Loucy (cell line): ENCODE data around the gene RBM10.

Source experiments
- H2AFZ ChIP-seq: fragments of 200-600 bp; sonication (generic); 2 replicates; pipeline ENCODE4 v1.6.0; 2016; ENCODE audit warnings: antibody characterized with exemption, mild to moderate bottlenecking, low read length, moderate library complexity
- H3F3A ChIP-seq: fragments of 200-600 bp; 2 replicates; pipeline ENCODE4 v1.6.0; 2016; ENCODE audit warnings: antibody characterized with exemption, low read depth, mild to moderate bottlenecking
- H3K27me3 ChIP-seq: fragments of 200-600 bp; sonication (generic); 2 replicates; pipeline ENCODE4 v1.6.1; 2014; ENCODE audit warnings: low read length, mild to moderate bottlenecking; ENCODE audit not compliant: insufficient read depth, poor library complexity, severe bottlenecking
- H3K36me3 ChIP-seq: fragments of 200-600 bp; sonication (generic); 2 replicates; pipeline ENCODE4 v1.6.1; 2016; ENCODE audit warnings: low read length; ENCODE audit not compliant: insufficient read depth
- H3K4me1 ChIP-seq: fragments of 200-600 bp; sonication (generic); 2 replicates; pipeline ENCODE4 v1.5.1; 2014; ENCODE audit warnings: low read length, mild to moderate bottlenecking; ENCODE audit not compliant: insufficient read depth, poor library complexity, severe bottlenecking
- H3K4me2 ChIP-seq: fragments of 200-600 bp; sonication (generic); 2 replicates; pipeline ENCODE4 v1.6.0; 2014; ENCODE audit warnings: antibody characterized with exemption, low read length, low read depth, mild to moderate bottlenecking; ENCODE audit not compliant: poor library complexity, severe bottlenecking
- H3K4me3 ChIP-seq: fragments of 200-600 bp; sonication (generic); 2 replicates; pipeline ENCODE4 v1.5.1; 2014; ENCODE audit warnings: low read length, mild to moderate bottlenecking, mixed read lengths; ENCODE audit not compliant: poor library complexity, severe bottlenecking
- H3K79me2 ChIP-seq: fragments of 200-600 bp; sonication (generic); 2 replicates; pipeline ENCODE4 v1.6.1; 2014; ENCODE audit warnings: low read length; ENCODE audit not compliant: insufficient read depth
- H3K9ac ChIP-seq: fragments of 200-600 bp; sonication (generic); 2 replicates; pipeline ENCODE4 v1.6.0; 2014; ENCODE audit warnings: mild to moderate bottlenecking, low read depth, low read length, moderate library complexity; ENCODE audit not compliant: poor library complexity, severe bottlenecking
- H3K9me2 ChIP-seq: fragments of 200-600 bp; sonication (generic); replicated peaks from 2 replicates; pipeline ENCODE4 v1.6.1; 2016; ENCODE audit warnings: low read depth, low read length, mixed read lengths
- H3K9me3 ChIP-seq: fragments of 200-600 bp; sonication (generic); 2 replicates; pipeline ENCODE4 v1.6.1; 2014; ENCODE audit warnings: mild to moderate bottlenecking, antibody characterized with exemption, low read length, low read depth; ENCODE audit not compliant: insufficient read depth
- H4K20me1 ChIP-seq: fragments of 200-600 bp; sonication (generic); 2 replicates; pipeline ENCODE4 v1.6.0; 2014; ENCODE audit warnings: antibody characterized with exemption, low read length, mild to moderate bottlenecking; ENCODE audit not compliant: insufficient read depth, poor library complexity, severe bottlenecking
- CTCF ChIP-seq: fragments of 200-600 bp; sonication (generic); conservative IDR thresholded peaks from 2 replicates; pipeline ENCODE4 v1.5.1; 2014; ENCODE audit warnings: mild to moderate bottlenecking, antibody characterized with exemption, low read length
- EZH2phosphoT487 ChIP-seq: fragments of 200-600 bp; IDR thresholded peaks from 2 replicates; pipeline ENCODE4 v1.6.1; 2018; ENCODE audit warnings: antibody characterized with exemption, mild to moderate bottlenecking, moderate library complexity, borderline replicate concordance

The RBM10 gene

GRCh38 chrX:47232197-47232802 lies 87.3 kb downstream of the RBM10 start:
- peak overlapping the region; percentile 71 for H2AFZ ChIP-seq
- H3K4me1 ChIP-seq = peaks cover 18% of the 10 kb centered on the region
- no peak for TF ChIP-seq EZH2phosphoT487
- TF ChIP-seq CTCF = no peak
- no peaks in the 10 kb centered on the region for H3F3A ChIP-seq
- H4K20me1 ChIP-seq = peaks cover 29% of the 10 kb centered on the region
- peaks cover 46% of the 10 kb centered on the region for H3K79me2 ChIP-seq
- peak overlapping the region; percentile 84 for H3K4me2 ChIP-seq
- peak overlapping the region; percentile 87 for H3K9ac ChIP-seq
- peaks cover 12% of the 10 kb centered on the region; the same call in 1 of the 2 replicates for H3K36me3 ChIP-seq
- no peaks in the 10 kb centered on the region for H3K9me3 ChIP-seq
- H3K4me3 ChIP-seq = peak overlapping the region; percentile 83
- no peaks in the 10 kb centered on the region for H3K27me3 ChIP-seq
- no peaks in the 10 kb centered on the region for H3K9me2 ChIP-seq

- Histone ChIP-seq H3K9me3 (no peaks in the 10 kb centered on the region), H3K9ac (peak within 1 kb of the TSS; percentile 87), H4K20me1 (peaks cover 32% of the 10 kb centered on the region), H3K79me2 (peaks cover 52% of the 10 kb centered on the region), H3K36me3 (peaks cover 11% of the 10 kb centered on the region; the same call in 1 of the 2 replicates), H2AFZ (peak within 1 kb of the TSS; percentile 77), H3K4me3 (peak within 1 kb of the TSS; percentile 83), H3K9me2 (no peaks in the 10 kb centered on the region), H3K4me2 (peak within 1 kb of the TSS; percentile 84), H3F3A (no peaks in the 10 kb centered on the region), H3K4me1 (peaks cover 18% of the 10 kb centered on the region), H3K27me3 (no peaks in the 10 kb centered on the region)
- no peak for TF ChIP-seq CTCF
- no peak for TF ChIP-seq EZH2phosphoT487
Measured at GRCh38 chrX:47232803-47233332, 87.8 kb downstream of the RBM10 start, which contains the start of gene USP11. Gene USP11 (plus strand): TSS chrX:47233009. CDS start chrX:47233044, 35 bp downstream.

GRCh38 chrX:47233333-47234113 lies 88.5 kb downstream of the RBM10 start:
- Histone ChIP-seq H3K27me3 (no peaks in the 10 kb centered on the region), H2AFZ (peak overlapping the region; percentile 77; the same call in 1 of the 2 replicates), H3K4me3 (peak overlapping the region; percentile 83), H3K36me3 (peaks cover 6% of the 10 kb centered on the region; the same call in 1 of the 2 replicates), H3K9me3 (no peaks in the 10 kb centered on the region), H4K20me1 (peaks cover 34% of the 10 kb centered on the region), H3K9ac (peak overlapping the region; percentile 87), H3K79me2 (peaks cover 58% of the 10 kb centered on the region), H3K9me2 (no peaks in the 10 kb centered on the region), H3F3A (no peaks in the 10 kb centered on the region), H3K4me1 (peaks cover 18% of the 10 kb centered on the region), H3K4me2 (peak overlapping the region; percentile 79)
- TF ChIP-seq CTCF (no peak), EZH2phosphoT487 (no peak)
